ENCODE measurements around the gene FBXO40. TPM values are rescaled to one million over a fixed set of nuclear protein-coding genes. Genes with fewer than 3 reads are reported as not detected.

The FBXO40 gene
- total and polyA plus RNA-seq, 2 of the 8 experiments (the other 6 are each of a cell fraction or from before 2014, with no cell fraction given) = 0.03 TPM; not detected in 1

- Histone ChIP-seq H3K36me3 (ENCODE audit: control insufficient read depth in 2 of 4, insufficient read depth in 4 of 4, low read length in 3 of 4) (no peaks in the 10 kb centered on the region), H2BK20ac (ENCODE audit: low read length) (no peak overlapping the region), H3K4me2 (ENCODE audit: insufficient read depth in 1 of 2, low read depth in 2 of 2, low read length in 2 of 2) (no peak overlapping the region), H3K23ac (ENCODE audit: insufficient read length) (no peak overlapping the region), H3K9me3 (ENCODE audit: insufficient read depth in 2 of 2, low read depth in 1 of 2, low read length in 1 of 2) (no peaks in the 10 kb centered on the region), H3K56ac (replicated peaks; ENCODE audit: insufficient read length, low read depth, low read length) (no peak overlapping the region), H4K8ac (ENCODE audit: extremely low read depth, insufficient read depth, low read length) (no peak overlapping the region), H3K4me1 (replicated peaks in 1 of 4; ENCODE audit: control insufficient read depth in 3 of 4, insufficient read depth in 4 of 4, low read length in 3 of 4) (peaks cover 0 to 2% (median 0%) of the 10 kb centered on the region in 4 experiments; a peak in 1 of 7 replicates), H2BK5ac (ENCODE audit: low read depth, low read length) (no peak overlapping the region), H2BK12ac (ENCODE audit: low read depth, low read length) (no peak overlapping the region), H3K27ac (ENCODE audit: low read depth, low read length) (no peak overlapping the region), H3K18ac (ENCODE audit: extremely low read depth, low read length) (no peak overlapping the region), H3K27me3 (replicated peaks in 1 of 4; ENCODE audit: control insufficient read depth in 3 of 4, extremely low read depth in 1 of 4, insufficient read depth in 3 of 4, low read length in 3 of 4) (no peaks in the 10 kb centered on the region), H2BK120ac (replicated peaks; ENCODE audit: low read depth, low read length) (no peak overlapping the region), H4K20me1 (replicated peaks in 1 of 2; ENCODE audit: control insufficient read depth in 1 of 2, insufficient read depth in 2 of 2, low read length in 2 of 2) (no peaks in the 10 kb centered on the region), H2AK5ac (ENCODE audit: low read depth, low read length) (no peak overlapping the region), H3K14ac (ENCODE audit: insufficient read length) (no peak overlapping the region), H2BK15ac (ENCODE audit: low read length) (no peak overlapping the region; the same call in 1 of the 2 replicates), H4K91ac (replicated peaks; ENCODE audit: insufficient read length, low read length) (no peak overlapping the region), H2AFZ (ENCODE audit: low read length) (no peak overlapping the region), H3K79me1 (ENCODE audit: low read depth, low read length) (no peaks in the 10 kb centered on the region), H4K5ac (ENCODE audit: insufficient read length, low read depth, low read length) (no peak overlapping the region), H3K4ac (replicated peaks; ENCODE audit: insufficient read length, low read depth, low read length) (no peak overlapping the region), H3K4me3 (ENCODE audit: extremely low read depth in 1 of 4, insufficient read depth in 2 of 4, low read depth in 3 of 4, low read length in 4 of 4) (no peak overlapping the region), H3K79me2 (ENCODE audit: control insufficient read depth in 1 of 2, insufficient read depth in 2 of 2, low read length in 2 of 2) (no peaks in the 10 kb centered on the region), H3K23me2 (ENCODE audit: low read depth, low read length) (peaks cover 1% of the 10 kb centered on the region; the same call in 1 of the 2 replicates), H3K9ac (replicated peaks in 1 of 4; ENCODE audit: extremely low read depth in 1 of 4, low read depth in 3 of 4, low read length in 3 of 4) (no peak overlapping the region)
- CTCF ChIA-PET (ENCODE audit: partially characterized antibody) = no interaction called here
- DNase-seq (ENCODE audit: low read depth in 1 of 2, low spot score in 2 of 2) (peak in 1 of 2 experiments; percentile 29), FAIRE-seq (no peak)
- WGBS, 2 experiments (ENCODE audit: extremely low coverage in 1 of 2, insufficient coverage in 1 of 2, insufficient read length in 1 of 2, insufficient replicate concordance in 2 of 2, low coverage in 1 of 2, low lambda C conversion rate in 2 of 2, missing lambda C conversion rate in 1 of 2) = 100% methylated on average over 1 of the region's 1 CpG; no CpG with 5 or more reads in 1 of the 2 experiments
- POLR2A ChIA-PET (ENCODE audit: partially characterized antibody) = interaction anchor here (1.5 kb wide), 1 partner anchor 9 kb away, joined by 5 read pairs; no protein-coding TSS in a partner anchor
- no peak for TF ChIP-seq KDM5A (IDR thresholded peaks at IDR 0.05; ENCODE audit: low read length)
- TF ChIP-seq MAFK (IDR thresholded peaks at IDR 0.05; ENCODE audit: low read depth, low read length) = no peak
- TF ChIP-seq CEBPB (IDR thresholded peaks at IDR 0.05; ENCODE audit: low read depth, low read length) = no peak
- no peak for TF ChIP-seq BACH1 (IDR thresholded peaks at IDR 0.05; ENCODE audit: low read length)
- no peak for TF ChIP-seq BRCA1 (IDR thresholded peaks at IDR 0.05; ENCODE audit: low read depth, low read length)
- TF ChIP-seq FOSL1 (IDR thresholded peaks at IDR 0.05; ENCODE audit: insufficient read depth, low read depth, low read length) = no peak
- no peak for TF ChIP-seq RAD21 (IDR thresholded peaks at IDR 0.05 in 1 of 2, conservative IDR thresholded peaks at IDR 0.05 in 1 of 2; ENCODE audit: low read depth in 2 of 2, low read length in 2 of 2)
- TF ChIP-seq KDM1A (IDR thresholded peaks at IDR 0.05; ENCODE audit: borderline replicate concordance, low read length) = no peak
- TF ChIP-seq ZNF274 (IDR thresholded peaks at IDR 0.05; ENCODE audit: borderline replicate concordance, extremely low read depth, low read length) = no peak
- TF ChIP-seq HDAC6 (IDR thresholded peaks at IDR 0.05; ENCODE audit: low read depth, low read length) = no peak
- no peak for TF ChIP-seq USF2 (IDR thresholded peaks at IDR 0.05; ENCODE audit: low read length)
- TF ChIP-seq SP2 (IDR thresholded peaks at IDR 0.05; ENCODE audit: low read length) = no peak
- TF ChIP-seq YY1 (IDR thresholded peaks at IDR 0.05; ENCODE audit: low read depth, low read length) = no peak
These were observed 37.2 kb downstream of the FBXO40 start for GRCh38 chr3:121630355-121630754.
